GM18909 (cell line): ENCODE measurements around the gene MED12L.
"Not testable (repeated sequence)": the region's sequence is repeated elsewhere in the genome, so short reads cannot be mapped to it uniquely, and the experiment has no call there.

ENCODE experiments used
- ATAC-seq: cut with Tn5 transposase; IDR thresholded peaks from one replicate; pipeline ENCODE4 v1.9.1; 2021; ENCODE audit warnings: mild to moderate bottlenecking; ENCODE audit not compliant: unreplicated experiment, poor library complexity

The MED12L gene, protein sequence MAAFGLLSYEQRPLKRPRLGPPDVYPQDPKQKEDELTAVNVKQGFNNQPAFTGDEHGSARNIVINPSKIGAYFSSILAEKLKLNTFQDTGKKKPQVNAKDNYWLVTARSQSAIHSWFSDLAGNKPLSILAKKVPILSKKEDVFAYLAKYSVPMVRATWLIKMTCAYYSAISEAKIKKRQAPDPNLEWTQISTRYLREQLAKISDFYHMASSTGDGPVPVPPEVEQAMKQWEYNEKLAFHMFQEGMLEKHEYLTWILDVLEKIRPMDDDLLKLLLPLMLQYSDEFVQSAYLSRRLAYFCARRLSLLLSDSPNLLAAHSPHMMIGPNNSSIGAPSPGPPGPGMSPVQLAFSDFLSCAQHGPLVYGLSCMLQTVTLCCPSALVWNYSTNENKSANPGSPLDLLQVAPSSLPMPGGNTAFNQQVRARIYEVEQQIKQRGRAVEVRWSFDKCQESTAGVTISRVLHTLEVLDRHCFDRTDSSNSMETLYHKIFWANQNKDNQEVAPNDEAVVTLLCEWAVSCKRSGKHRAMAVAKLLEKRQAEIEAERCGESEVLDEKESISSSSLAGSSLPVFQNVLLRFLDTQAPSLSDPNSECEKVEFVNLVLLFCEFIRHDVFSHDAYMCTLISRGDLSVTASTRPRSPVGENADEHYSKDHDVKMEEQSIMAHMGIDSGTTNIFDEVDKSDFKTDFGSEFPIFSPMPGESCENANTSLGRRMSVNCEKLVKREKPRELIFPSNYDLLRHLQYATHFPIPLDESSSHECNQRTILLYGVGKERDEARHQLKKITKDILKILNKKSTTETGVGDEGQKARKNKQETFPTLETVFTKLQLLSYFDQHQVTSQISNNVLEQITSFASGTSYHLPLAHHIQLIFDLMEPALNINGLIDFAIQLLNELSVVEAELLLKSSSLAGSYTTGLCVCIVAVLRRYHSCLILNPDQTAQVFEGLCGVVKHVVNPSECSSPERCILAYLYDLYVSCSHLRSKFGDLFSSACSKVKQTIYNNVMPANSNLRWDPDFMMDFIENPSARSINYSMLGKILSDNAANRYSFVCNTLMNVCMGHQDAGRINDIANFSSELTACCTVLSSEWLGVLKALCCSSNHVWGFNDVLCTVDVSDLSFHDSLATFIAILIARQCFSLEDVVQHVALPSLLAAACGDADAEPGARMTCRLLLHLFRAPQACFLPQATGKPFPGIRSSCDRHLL (N-terminal part only)

DNA sequence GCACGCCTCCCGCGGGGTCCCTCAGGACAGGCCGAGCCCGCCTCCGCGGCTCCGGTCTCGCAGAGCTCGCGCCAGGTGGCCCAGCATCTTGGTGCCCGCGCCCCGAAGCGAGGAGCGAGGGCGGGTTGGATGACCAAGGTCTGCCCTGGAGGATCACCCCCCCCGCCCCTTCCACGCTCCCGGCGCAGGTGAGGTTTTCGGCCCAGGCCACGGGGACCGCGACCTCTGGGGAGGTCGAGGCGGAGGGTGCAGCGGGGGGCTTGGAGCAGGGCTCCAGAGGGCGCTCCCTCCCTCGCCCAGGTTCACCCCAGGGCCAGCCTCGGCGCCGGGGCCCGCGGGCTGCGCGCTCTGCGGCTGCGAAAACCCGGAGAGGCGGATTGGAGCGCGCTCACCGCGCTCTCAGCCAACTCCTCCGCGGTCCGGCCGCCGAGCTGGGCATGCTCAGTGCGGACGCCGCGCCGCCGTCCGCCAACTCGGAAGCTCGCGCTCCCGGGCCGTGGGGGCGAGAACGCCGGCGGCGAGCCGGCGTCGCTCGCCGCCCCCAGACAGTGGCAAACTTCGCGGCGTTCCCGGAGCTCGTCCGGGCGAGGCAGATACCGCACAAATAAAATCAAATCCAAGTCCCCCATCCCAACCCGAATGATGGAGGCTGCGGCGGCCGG, at the start of gene MED12L:
MED12L (plus strand) TSS at position 438 of the 662 bp plus-strand sequence. CDS start 1,263 bp downstream, outside the sequence.
- ATAC-seq, result peak; percentile 73

- no peak for ATAC-seq
These were observed 47.6 kb upstream of the MED12L start for GRCh38 chr3:151037746-151038477.

DNA sequence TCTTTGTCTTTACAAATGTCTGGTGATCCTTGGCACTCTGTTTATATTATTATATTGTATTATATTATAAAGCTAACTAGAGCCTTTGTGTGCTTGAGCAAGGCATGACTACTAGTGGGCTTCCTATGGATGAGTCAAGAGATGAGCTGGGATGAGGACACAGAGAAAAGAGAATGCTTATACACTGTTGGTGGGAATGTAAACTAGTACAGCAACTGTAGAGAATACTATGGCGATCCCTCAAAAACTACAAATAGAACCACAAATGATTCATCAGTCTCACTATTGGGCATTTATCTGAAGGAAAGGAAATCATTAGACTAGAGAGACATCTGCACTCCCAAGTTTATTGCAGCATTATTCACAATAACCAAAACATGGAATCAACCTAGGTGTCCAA, 40.8 kb upstream of the MED12L start:
- no peak for ATAC-seq

DNA sequence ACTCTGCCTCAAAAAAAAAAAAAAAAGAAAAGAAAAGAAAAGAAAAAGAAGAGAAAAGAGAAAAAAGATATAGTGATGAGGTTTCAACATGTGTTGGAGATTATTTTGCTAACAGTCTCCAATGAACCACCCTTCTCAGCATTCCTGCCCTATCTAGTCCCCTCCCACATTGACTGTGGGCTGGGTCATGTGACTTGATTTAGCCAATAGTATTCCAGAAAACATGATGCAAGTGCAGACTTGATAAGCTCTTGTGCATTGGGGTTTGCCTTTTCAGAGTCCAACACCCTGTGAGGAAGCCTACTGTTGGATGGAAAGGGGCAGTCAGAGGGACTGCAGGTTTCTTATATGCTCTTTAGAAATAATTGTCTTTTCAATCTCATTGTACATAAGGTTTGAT, 37.8 kb upstream of the MED12L start:
- no peak for ATAC-seq

DNA sequence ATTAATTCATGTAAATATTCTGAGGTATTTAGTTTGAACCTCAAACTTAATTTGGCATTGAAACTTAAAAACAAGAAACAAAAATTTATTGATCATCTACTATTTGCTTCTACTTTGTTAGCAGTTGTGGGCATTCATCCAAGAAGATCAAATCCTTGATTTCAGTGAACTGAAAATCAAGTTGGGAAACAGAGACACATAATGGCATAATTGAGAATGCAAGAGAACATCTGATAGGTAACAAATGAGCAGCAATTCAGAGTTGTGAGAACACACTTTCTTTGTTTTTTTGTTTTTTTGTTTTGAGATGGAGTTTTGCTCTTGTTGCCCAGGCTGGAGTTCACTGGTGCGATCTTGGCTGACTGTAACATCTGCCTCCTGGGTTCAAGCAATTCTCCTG, 33.9 kb upstream of the MED12L start:
- no peak for ATAC-seq

DNA sequence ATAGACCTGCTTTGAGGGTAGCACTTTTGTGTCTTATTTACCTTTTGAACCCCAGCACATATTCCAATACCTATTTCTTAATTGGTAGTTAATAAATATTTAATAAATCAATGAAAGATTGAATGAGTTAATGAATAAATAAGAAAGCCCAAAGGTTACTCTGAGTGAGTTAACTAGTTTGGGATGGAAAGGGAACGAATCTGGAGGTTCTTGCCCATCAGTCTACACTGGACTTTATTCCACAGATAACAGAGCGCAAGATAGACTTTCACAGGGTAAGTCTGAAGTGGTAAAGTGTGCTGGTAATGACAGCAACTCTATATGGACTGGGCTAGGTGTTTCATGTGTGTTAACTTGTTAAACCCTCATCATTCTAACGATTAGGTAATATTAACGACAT, 33.1 kb upstream of the MED12L start:
- no peak for ATAC-seq

DNA sequence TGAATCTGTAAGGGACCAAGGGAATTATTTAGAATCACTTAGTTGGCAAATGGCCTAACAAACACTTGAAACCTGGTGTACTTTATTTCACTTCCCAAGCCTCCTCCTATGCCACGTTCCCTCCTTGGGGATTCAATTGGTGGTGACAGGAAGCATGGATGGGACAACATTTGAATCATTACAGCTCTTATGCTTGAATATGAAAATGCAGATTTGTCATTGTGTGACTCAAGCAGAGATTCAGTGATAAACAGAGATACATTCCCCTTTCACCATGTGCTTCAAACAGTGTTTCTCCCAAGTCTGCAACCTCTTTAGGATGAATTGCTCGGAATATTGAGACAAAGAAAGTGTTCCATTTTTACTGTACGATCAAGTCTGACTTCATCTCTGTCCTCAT, 32.7 kb upstream of the MED12L start:
- no peak for ATAC-seq

DNA sequence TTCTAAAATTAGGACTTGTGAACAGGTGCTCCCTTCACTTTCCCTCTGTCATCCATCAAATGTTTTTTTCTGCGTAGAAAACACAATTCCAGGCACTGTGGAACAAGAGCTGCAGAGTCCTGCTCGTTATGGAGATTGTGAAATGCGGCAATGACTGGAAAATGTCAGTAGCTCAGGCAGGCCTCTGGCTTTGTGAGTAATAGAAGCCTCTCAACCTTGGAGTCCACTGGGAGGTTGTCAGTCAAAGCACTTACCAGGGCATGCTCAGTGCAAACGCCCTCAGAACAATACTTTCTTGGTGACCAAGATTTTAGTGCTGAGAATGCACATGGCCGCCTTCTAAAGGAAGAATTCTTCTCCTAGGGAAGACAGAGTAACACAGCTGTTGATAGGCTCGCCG, 26.7 kb upstream of the MED12L start:
- ATAC-seq, result no peak

GRCh38 chr3:151062611-151063010, 22.9 kb upstream of the MED12L start:
- no peak for ATAC-seq

GRCh38 chr3:151067158-151067557, 18.3 kb upstream of the MED12L start:
- no peak for ATAC-seq

GRCh38 chr3:151072842-151073241, 12.6 kb upstream of the MED12L start:
- ATAC-seq, result not testable (repeated sequence)

GRCh38 chr3:151074256-151074655, 11.2 kb upstream of the MED12L start:
- no peak for ATAC-seq

DNA sequence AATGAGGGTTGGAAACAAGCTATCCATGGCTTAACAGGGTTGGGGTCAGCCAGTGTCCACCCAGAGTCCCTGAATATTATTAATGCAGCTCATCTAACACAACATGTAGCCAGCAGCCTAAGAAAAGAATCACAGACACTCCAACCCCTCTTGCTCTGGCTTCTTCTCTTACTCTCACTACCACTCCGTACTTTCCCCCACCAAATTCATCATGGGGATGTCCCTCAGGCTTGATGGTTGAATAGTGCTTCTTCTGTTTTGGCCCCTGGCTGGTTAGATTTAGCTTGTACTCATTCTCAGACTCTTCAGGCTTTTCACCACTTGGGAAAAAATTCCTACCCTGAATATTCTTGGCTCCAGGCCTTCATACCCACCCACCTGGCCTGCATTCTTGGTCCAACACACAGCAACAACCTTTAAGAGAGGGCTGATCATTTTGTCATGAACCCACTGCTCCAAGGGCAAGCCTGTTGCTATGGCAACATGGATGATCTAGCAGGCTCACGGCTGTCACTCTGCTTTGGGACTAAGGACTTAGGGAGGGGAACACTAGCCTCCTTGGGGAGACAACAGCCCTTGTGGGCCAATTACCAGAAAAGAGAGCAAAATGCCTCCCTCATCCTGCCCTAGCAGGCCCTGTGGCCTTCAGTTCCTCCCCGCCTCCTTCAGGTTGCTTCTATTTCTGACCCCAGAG, 9.4 kb upstream of the MED12L start:
- no peak for ATAC-seq

DNA sequence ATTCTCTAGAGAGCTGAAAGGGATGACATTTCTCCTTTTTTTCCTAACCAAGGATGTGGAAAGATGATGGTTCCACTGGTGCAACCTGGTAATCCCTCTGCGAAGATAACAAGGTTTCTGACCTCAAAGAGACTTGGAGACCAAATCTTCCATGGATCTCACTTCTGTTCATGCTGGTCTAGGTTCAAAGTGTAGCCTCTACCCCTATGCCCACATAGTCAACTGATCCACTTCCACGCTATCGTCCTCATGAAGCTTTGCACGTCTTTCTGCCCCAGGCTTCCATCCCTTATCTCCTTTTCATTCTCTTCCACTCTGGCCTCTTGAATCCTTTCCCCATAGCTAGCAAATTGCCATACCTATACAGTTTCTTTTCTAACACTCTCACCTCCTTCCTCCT, 8.8 kb upstream of the MED12L start:
- no peak for ATAC-seq

- not testable (repeated sequence) for ATAC-seq
These were observed 4.4 kb upstream of the MED12L start for GRCh38 chr3:151081082-151081481.

DNA sequence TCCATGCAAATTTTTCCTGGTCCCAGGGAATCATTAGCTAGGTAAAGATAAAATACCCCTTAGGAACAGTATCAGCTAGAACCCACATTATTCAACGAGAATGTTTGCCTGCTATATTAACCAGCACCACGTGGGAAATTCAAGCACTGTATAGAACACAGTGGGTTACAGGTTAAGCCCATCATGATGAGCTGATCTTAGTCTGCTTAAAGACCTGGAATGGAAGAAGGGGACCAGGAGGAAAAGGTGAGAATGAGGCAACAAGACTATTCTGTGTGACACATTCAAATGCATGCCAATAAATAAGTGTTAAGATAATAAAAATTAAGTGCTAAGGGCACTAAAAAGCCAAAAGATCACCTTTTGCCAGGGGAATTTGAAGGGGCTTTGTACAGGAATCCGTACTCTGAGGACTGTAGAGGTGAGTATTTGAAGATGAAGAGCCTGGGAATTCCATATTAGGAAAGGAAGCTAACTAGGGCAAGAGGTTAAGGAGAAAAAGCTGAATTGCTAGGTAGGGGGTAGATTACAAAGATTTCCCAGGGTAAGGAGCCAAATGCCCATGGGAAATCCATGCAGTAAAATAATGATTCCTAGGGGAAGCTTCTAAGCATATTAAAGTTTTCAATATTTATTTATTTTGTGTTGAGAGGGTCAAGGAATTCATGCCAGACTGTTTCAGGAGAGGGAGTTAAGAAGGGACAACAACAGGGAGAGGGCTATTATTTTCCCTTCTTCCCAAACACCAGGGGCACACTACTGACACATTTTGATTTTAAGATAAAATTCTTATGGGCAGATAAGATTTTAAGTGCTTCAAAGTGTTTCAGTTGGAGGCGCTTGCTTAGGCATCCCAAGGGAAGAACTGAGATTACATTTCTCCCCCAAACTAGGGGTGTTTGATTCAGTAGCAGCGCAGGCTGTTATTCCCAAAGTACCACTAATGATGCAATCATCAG, 2.3 kb upstream of the MED12L start:
- ATAC-seq, result no peak

DNA sequence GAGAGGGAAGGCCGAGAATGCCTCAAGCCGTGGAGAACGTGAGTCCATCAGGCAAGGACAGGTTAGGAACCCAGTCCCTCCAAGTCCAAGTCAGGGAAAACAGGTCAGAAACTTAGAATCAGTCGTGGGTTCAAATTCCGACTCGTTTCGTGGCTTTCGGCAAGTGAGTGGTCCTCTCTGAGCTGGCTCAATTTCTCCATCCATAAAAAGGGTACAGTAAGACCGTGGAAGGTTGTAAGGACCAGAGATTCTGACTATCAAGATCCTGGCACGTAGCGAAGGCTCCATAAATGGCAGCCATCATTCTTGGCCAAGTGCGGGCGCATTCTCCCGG, 604 bp upstream of the MED12L start:
- ATAC-seq, result no peak

DNA sequence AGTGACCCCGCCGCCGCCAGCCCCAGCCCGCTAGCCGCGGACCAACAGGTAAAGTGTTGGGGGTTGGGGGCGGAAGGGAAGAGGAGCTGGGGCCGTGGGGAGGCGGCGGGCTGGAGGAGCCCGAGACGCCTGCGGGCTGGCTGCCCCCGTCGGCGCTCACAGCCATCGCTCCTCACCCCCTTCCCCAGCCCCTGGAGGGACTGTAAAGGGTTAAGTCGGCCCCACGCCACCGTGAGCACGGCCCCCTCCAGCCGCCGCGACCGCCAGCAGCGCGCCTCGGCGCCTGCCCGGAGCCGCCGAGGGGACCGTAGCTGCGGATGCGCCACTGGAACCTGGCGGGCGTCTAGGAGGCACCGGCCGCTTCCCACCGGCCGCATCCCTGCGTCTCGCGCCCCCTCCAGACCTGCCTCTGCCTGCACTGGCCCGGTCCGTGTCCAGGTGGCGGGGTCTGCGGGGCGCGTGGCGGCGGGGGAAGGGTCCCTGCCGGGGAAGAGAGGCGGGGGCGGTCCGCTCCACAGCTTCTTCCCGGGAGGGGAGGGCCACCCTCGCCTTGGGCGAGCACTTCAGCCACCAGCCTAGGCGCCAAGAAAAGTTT, 522 bp downstream of the MED12L start:
- ATAC-seq, result peak; percentile 28
